Glutamatergic neuron (in vitro differentiated cells): ENCODE data around the gene PCGF5. TPM values are rescaled to one million over a fixed set of nuclear protein-coding genes. Genes with fewer than 3 reads are reported as not detected.

Experiments used
- DNase-seq: peaks from one replicate; pipeline ENCODE4 v3.0.0; 2022
- H3K27ac Mint-ChIP-seq: one replicate; pipeline ENCODE4 v1.8.0; 2020; ENCODE audit warnings: mild to moderate bottlenecking, mixed read lengths, inconsistent platforms; ENCODE audit not compliant: unreplicated experiment
- H3K27me3 Mint-ChIP-seq: one replicate; pipeline ENCODE4 v1.8.0; 2020; ENCODE audit warnings: mild to moderate bottlenecking, moderate library complexity, mixed read lengths, inconsistent platforms; ENCODE audit not compliant: unreplicated experiment
- H3K36me3 Mint-ChIP-seq: one replicate; pipeline ENCODE4 v1.8.0; 2020; ENCODE audit warnings: mild to moderate bottlenecking, mixed read lengths, inconsistent platforms; ENCODE audit not compliant: unreplicated experiment
- H3K4me1 Mint-ChIP-seq: one replicate; pipeline ENCODE4 v1.8.0; 2020; ENCODE audit warnings: mild to moderate bottlenecking, low read depth, mixed read lengths, inconsistent platforms; ENCODE audit not compliant: unreplicated experiment
- H3K4me3 Mint-ChIP-seq: one replicate; pipeline ENCODE4 v1.8.0; 2020; ENCODE audit warnings: mild to moderate bottlenecking, mixed read lengths, inconsistent platforms; ENCODE audit not compliant: unreplicated experiment
- H3K9me3 Mint-ChIP-seq: one replicate; pipeline ENCODE4 v1.8.0; 2020; ENCODE audit warnings: mild to moderate bottlenecking, moderate library complexity, mixed read lengths, inconsistent platforms; ENCODE audit not compliant: unreplicated experiment
- total RNA-seq: library from RNA; stranded (reverse); fragmentation: NEBNext Ultra II Directional; extraction: Animal tissue kit (Norgen Biotek cat#: 25700); gene quantifications from one replicate; pipeline ENCODE4 v1.2.1, GENCODE V29; 2021; ENCODE audit not compliant: unreplicated experiment
- TF ChIP-seq, protein P1 (sequence below): fragments of 200-600 bp; sonication (generic); IDR thresholded peaks from one replicate; pipeline ENCODE4 v1.5.0; 2021; ENCODE audit not compliant: partially characterized antibody, unreplicated experiment

The PCGF5 gene
- total RNA-seq, 1 donor from 2014 or later: 3.0 TPM

DNA sequence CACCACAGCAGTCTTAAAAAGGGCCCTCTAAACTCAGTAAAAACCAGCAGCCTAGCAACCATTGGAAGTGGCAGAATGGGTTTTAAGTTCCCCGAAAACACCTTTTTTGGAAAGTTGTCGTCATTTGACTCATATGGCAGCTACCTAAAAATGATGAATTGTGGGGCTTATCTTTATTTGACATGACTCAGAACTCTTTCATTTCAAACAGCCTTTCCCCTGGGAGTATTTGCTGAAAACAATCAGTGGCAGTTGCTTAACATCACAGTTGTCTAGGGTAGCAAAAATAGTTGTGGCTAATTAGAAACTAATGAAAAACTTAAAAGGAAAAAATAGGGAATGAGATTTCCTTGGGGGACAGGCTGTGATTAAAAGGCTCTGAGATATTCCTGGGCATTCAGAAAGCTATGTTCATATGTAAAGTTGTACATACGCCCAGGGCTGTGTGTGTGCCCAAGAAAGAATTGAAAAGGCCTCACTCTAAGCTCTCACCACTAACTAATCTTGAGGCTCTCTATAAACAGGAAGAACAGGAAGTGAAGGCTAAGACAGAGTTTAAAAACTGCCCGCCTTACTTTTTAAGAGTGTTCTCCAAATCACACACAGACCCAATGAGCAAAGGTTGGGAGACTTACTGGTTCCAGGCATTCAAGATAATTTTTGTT lies 108.0 kb downstream of the PCGF5 start:
- DNase-seq: no peak
- Mint-ChIP-seq H3K4me1 (no peaks in the 10 kb centered on the region), H3K9me3 (no peaks in the 10 kb centered on the region), H3K27me3 (peaks cover 3% of the 10 kb centered on the region), H3K4me3 (no peak overlapping the region), H3K27ac (no peak overlapping the region), H3K36me3 (peaks cover 8% of the 10 kb centered on the region)
- TF ChIP-seq, protein P1, sequence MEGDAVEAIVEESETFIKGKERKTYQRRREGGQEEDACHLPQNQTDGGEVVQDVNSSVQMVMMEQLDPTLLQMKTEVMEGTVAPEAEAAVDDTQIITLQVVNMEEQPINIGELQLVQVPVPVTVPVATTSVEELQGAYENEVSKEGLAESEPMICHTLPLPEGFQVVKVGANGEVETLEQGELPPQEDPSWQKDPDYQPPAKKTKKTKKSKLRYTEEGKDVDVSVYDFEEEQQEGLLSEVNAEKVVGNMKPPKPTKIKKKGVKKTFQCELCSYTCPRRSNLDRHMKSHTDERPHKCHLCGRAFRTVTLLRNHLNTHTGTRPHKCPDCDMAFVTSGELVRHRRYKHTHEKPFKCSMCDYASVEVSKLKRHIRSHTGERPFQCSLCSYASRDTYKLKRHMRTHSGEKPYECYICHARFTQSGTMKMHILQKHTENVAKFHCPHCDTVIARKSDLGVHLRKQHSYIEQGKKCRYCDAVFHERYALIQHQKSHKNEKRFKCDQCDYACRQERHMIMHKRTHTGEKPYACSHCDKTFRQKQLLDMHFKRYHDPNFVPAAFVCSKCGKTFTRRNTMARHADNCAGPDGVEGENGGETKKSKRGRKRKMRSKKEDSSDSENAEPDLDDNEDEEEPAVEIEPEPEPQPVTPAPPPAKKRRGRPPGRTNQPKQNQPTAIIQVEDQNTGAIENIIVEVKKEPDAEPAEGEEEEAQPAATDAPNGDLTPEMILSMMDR: no peak

Other genes with a start within 250 kb of the PCGF5 start
- 27.6 TPM for gene HECTD2, start 189.7 kb downstream of the PCGF5 start, total RNA-seq